HUES6 (cell line): ENCODE data around the gene GNB2.

Experiments
- H3K27ac ChIP-seq: 2 replicates; pipeline ENCODE4 v1.7.0; 2013; ENCODE audit warnings: low read depth, mild to moderate bottlenecking, low read length, inconsistent platforms
- H3K27me3 ChIP-seq: 2 replicates; pipeline ENCODE4 v1.6.1; 2013; ENCODE audit warnings: low read length; ENCODE audit not compliant: control insufficient read depth, insufficient read depth
- H3K36me3 ChIP-seq: 2 replicates; pipeline ENCODE4 v1.6.1; 2013; ENCODE audit warnings: low read length; ENCODE audit not compliant: control insufficient read depth, insufficient read depth
- H3K4me1 ChIP-seq: 2 replicates; pipeline ENCODE4 v1.6.1; 2013; ENCODE audit warnings: low read length; ENCODE audit not compliant: control insufficient read depth, insufficient read depth
- H3K4me3 ChIP-seq: 2 replicates; pipeline ENCODE4 v1.5.1; 2013; ENCODE audit warnings: low read depth, low read length
- H3K9ac ChIP-seq: one replicate; pipeline ENCODE4 v1.6.1; 2013; ENCODE audit warnings: mild to moderate bottlenecking, low read length
- H3K9me3 ChIP-seq: 2 replicates; pipeline ENCODE4 v1.6.1; 2013; ENCODE audit warnings: low read depth, low read length; ENCODE audit not compliant: control insufficient read depth, insufficient read depth

GNB2 gene

DNA sequence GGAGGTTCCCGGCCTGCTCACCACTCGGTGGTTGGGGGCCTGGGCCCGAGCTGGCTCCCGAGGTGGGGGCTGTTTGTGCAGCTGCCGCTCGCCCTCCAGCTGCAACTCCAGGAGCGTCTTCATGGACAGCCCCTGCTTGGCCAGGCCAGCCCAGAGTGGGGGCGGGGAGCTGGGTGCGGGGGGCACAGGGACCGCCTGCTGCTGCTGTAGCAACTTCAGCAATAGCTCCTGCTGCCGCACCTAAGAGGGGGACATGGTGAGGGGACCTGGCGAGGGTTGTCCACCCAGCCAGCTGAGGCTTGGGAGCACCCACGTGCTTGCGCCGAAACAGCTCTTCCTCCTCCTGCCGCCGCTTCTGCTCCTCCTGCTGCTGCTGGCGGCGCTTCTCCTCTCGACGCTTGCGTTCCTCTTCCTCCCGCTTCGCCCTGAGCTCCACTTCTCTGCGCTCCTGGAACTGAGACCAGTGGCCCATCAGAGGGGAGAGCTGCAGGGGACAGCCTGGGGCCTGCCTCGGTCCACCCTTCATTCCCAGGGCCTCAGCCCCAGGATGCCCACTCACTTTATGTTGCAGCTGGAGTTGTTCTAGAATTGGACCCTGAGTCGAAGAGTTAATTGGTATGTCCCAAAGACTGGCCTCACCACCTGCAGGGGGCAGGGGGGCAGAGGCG, 9.6 kb downstream of the GNB2 start:
- Histone ChIP-seq H3K9ac (no peak overlapping the region), H3K27me3 (no peaks in the 10 kb centered on the region), H3K9me3 (no peaks in the 10 kb centered on the region), H3K36me3 (peaks cover 93% of the 10 kb centered on the region), H3K27ac (no peak overlapping the region), H3K4me1 (peaks cover 19% of the 10 kb centered on the region), H3K4me3 (no peak overlapping the region)

- H3K36me3 ChIP-seq: peaks cover 95% of the 10 kb centered on the region
- peaks cover 19% of the 10 kb centered on the region for H3K4me1 ChIP-seq
Measured at GRCh38 chr7:100683659-100684533, 10.4 kb downstream of the GNB2 start.

GRCh38 chr7:100684534-100685042, 11.0 kb downstream of the GNB2 start:
- H3K27ac ChIP-seq: no peak overlapping the region

More at GRCh38 chr7:100683659-100684533, 10.4 kb downstream of the GNB2 start:
- H3K9me3 ChIP-seq: no peaks in the 10 kb centered on the region
- H3K27me3 ChIP-seq: no peaks in the 10 kb centered on the region
- H3K9ac ChIP-seq: no peak overlapping the region
- no peak overlapping the region for H3K4me3 ChIP-seq
- no peak overlapping the region for H3K27ac ChIP-seq

DNA sequence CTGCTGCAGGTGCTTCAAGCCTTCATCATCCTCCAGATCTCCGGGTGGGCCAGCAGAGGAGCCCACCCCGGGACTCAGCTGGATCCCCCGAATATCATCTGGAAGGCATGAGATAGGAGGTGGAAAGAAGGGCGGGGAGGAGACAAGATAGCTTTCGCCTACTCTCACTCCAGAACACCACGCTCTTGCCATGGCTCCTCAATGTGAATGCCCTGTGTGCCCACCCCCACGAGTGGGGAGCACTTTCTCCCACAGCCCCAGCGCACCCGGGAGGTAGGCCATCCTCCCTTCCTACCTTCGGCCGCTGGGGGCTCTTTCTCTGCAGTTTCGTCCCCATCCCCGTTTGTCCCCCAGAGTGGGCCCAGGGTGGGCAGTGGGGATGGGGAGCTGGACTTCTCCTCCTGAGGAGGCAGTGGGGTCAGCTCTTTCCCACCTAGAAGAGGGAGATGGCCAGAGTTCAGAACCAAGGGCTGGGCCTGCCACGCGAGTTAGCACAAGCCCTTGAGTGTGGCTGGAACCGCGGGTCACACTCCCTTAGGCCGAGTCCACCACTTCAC, 11.6 kb downstream of the GNB2 start:
- Histone ChIP-seq H3K36me3 (peaks cover 95% of the 10 kb centered on the region), H3K9ac (no peak overlapping the region), H3K27me3 (no peaks in the 10 kb centered on the region), H3K27ac (no peak overlapping the region), H3K9me3 (no peaks in the 10 kb centered on the region), H3K4me3 (no peak overlapping the region), H3K4me1 (peaks cover 19% of the 10 kb centered on the region; the same call in 1 of the 2 replicates)

More at GRCh38 chr7:100684534-100685042, 11.0 kb downstream of the GNB2 start:
- Histone ChIP-seq H3K9me3 (no peaks in the 10 kb centered on the region), H3K4me1 (peaks cover 19% of the 10 kb centered on the region; the same call in 1 of the 2 replicates), H3K36me3 (peaks cover 96% of the 10 kb centered on the region), H3K27me3 (no peaks in the 10 kb centered on the region), H3K4me3 (no peak overlapping the region), H3K9ac (no peak overlapping the region)

- Histone ChIP-seq H3K9me3 (no peaks in the 10 kb centered on the region), H3K4me1 (peaks cover 14% of the 10 kb centered on the region; the same call in 1 of the 2 replicates), H3K36me3 (peaks cover 90% of the 10 kb centered on the region), H3K9ac (no peak overlapping the region), H3K27me3 (no peaks in the 10 kb centered on the region), H3K27ac (no peak overlapping the region), H3K4me3 (no peak overlapping the region)
Measured at GRCh38 chr7:100685631-100686145, 12.1 kb downstream of the GNB2 start.

- Histone ChIP-seq H3K27ac (no peak overlapping the region), H3K9ac (no peak overlapping the region), H3K4me1 (peaks cover 17% of the 10 kb centered on the region; the same call in 1 of the 2 replicates), H3K9me3 (no peaks in the 10 kb centered on the region), H3K36me3 (peaks cover 89% of the 10 kb centered on the region), H3K4me3 (no peak overlapping the region), H3K27me3 (no peaks in the 10 kb centered on the region)
Measured at GRCh38 chr7:100686201-100686821, 12.8 kb downstream of the GNB2 start.

DNA sequence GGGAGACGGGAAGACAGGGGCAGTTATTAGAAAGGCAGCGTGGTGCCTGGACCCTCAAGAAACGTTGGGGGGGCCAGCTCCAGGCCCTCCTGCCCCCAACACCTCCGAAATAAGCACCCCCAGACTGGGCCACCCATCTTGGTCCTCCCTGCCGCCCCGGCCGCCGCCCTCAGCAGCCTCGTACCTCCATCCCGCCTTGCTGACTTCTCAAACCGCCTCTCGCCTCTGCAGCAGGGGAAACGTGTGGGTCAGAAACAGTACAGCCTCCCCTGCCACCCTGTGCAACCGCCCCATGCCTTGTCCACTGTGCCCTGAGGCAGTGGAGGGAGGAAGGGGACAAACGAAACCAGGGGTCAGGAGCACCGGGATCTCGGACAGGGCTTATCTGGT, 13.3 kb downstream of the GNB2 start:
- Histone ChIP-seq H3K36me3 (peaks cover 84% of the 10 kb centered on the region), H3K4me1 (peaks cover 19% of the 10 kb centered on the region), H3K4me3 (no peak overlapping the region), H3K27ac (no peak overlapping the region), H3K27me3 (no peaks in the 10 kb centered on the region), H3K9ac (no peak overlapping the region), H3K9me3 (no peaks in the 10 kb centered on the region)

DNA sequence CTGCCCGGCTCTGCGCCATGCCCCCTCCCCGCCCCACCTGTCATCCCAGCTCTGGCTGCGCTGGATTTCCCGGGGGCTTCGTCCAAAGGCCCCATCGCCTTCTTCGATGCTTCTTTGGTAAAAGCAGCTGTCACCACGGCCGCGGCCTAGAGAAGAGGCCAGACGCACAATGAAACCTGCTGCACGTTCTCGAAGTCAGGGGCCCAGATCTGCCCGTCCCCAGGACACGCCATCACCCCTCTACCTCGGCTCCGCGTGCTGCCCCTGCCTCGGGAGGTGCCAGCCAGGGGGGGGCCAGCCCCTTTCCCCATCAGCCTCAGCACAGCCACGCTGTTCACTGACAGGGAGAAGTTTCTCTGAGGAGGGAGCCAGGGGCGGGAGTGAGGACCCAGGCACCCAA, 13.7 kb downstream of the GNB2 start:
- Histone ChIP-seq H3K9me3 (no peaks in the 10 kb centered on the region), H3K27me3 (no peaks in the 10 kb centered on the region), H3K4me3 (no peak overlapping the region), H3K4me1 (peaks cover 19% of the 10 kb centered on the region), H3K36me3 (peaks cover 80% of the 10 kb centered on the region), H3K27ac (no peak overlapping the region), H3K9ac (no peak overlapping the region)

- Histone ChIP-seq H3K27me3 (no peaks in the 10 kb centered on the region), H3K36me3 (peaks cover 74% of the 10 kb centered on the region), H3K27ac (no peak overlapping the region), H3K4me1 (peaks cover 20% of the 10 kb centered on the region), H3K9me3 (no peaks in the 10 kb centered on the region), H3K4me3 (no peak overlapping the region), H3K9ac (no peak overlapping the region)
Measured at GRCh38 chr7:100687751-100688300, 14.3 kb downstream of the GNB2 start.

DNA sequence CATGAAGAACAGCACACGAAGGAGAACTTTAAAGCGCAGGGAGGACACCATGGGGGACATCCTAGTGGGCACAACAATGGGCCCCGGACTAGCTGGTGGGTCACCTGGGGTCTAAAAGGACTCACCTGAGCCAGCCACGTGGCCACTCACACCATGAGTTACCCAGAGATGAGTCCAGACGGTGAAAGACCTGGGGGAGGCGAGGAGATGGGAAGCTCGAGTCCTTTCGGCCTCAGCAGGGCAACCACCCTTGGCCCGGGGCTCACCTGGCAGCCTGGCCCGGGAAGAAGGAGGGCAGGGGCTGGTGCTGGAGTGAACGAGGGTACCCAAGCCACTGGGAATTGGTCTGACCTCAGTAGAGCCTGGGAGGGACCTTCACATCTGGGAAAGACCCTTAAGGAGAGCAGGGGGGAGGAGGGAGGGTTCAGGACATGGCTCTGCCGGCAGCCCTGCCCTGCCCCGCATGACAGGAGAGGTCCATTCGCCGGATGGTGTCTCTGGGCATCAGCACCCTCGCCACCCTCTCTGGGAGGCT, 14.9 kb downstream of the GNB2 start:
- Histone ChIP-seq H3K4me3 (no peak overlapping the region), H3K4me1 (peaks cover 22% of the 10 kb centered on the region), H3K9me3 (no peaks in the 10 kb centered on the region), H3K36me3 (peaks cover 69% of the 10 kb centered on the region), H3K27ac (no peak overlapping the region), H3K27me3 (no peaks in the 10 kb centered on the region), H3K9ac (no peak overlapping the region)
